Muscle of arm (tissue), 14 donors: ENCODE data around the gene AADACL2. TPM values are rescaled to one million over a fixed set of nuclear protein-coding genes. Genes with fewer than 3 reads are reported as not detected.

Experiments used
- DNase-seq: peaks from one replicate; pipeline ENCODE4 v3.0.0-alpha.2; 2013
- long read RNA-seq, 11 donors: transcript quantifications; one replicate each; lab custom pipeline, GENCODE V29; 2026
- polyA plus RNA-seq, 12 donors: library from polyadenylated mRNA; unstranded; fragments of 120-200 nt; gene quantifications; one replicate each; pipeline ENCODE4 v1.2.1, GENCODE V29; 2013; ENCODE audit not compliant: insufficient read length in 12 of 12

Gene AADACL2, protein sequence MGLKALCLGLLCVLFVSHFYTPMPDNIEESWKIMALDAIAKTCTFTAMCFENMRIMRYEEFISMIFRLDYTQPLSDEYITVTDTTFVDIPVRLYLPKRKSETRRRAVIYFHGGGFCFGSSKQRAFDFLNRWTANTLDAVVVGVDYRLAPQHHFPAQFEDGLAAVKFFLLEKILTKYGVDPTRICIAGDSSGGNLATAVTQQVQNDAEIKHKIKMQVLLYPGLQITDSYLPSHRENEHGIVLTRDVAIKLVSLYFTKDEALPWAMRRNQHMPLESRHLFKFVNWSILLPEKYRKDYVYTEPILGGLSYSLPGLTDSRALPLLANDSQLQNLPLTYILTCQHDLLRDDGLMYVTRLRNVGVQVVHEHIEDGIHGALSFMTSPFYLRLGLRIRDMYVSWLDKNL
- polyA plus RNA-seq = 10 to 100 TPM in 1 of 12 donors, 1 to 10 TPM in 2, not detected in 9; 3.3 to 14.0 (median 5.3) TPM
- long read RNA-seq, donor 1 = 0 reads
- long read RNA-seq, donor 2 = 0 reads
- long read RNA-seq, donor 3 = 0 reads
- long read RNA-seq, donor 4 = 0 reads
- long read RNA-seq, donor 5 = 0 reads
- long read RNA-seq, donor 6 = 0 reads
- long read RNA-seq, donor 7 = 0 reads
- long read RNA-seq, donor 8 = 0 reads
- long read RNA-seq, donor 9 = 0 reads
- long read RNA-seq, donor 10 = 0 reads
- long read RNA-seq, donor 11 = 0 reads

- DNase-seq = no peak
Observed at GRCh38 chr3:151733613-151734012, at the start of gene AADACL2. TSS of gene AADACL2 (plus strand) at chr3:151733927. CDS start at chr3:151734036, 109 bp downstream.

- no peak for DNase-seq
Observed at GRCh38 chr3:151684094-151684493, 49.6 kb upstream of the AADACL2 start.

GRCh38 chr3:151686257-151686656, 47.5 kb upstream of the AADACL2 start:
- DNase-seq = no peak

GRCh38 chr3:151687076-151687475, 46.7 kb upstream of the AADACL2 start:
- peak; percentile 65 for DNase-seq

DNA sequence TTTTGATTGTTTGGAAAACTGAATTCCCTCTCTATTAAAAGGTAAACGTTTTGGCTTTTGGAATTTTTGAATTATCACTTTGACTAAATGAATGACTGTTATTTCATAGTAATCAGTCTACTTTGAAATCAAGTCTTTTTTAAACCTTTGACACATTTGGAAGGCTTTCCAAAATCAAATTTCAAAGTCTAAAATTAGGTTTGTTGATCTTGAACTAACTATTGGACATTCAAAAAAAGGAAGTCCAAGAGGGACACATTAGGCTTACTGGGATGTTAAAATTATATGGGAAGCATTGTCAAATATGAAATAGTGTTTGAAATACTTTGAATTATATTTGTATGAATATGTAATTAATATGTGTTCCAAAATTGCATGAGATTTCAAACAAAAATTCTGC, 45.2 kb upstream of the AADACL2 start:
- DNase-seq = no peak

- DNase-seq = no peak
Observed at GRCh38 chr3:151690645-151691044, 43.1 kb upstream of the AADACL2 start.

- DNase-seq = no peak
Observed at GRCh38 chr3:151697496-151697895, 36.2 kb upstream of the AADACL2 start.

GRCh38 chr3:151707216-151707615, 26.5 kb upstream of the AADACL2 start:
- no peak for DNase-seq

DNA sequence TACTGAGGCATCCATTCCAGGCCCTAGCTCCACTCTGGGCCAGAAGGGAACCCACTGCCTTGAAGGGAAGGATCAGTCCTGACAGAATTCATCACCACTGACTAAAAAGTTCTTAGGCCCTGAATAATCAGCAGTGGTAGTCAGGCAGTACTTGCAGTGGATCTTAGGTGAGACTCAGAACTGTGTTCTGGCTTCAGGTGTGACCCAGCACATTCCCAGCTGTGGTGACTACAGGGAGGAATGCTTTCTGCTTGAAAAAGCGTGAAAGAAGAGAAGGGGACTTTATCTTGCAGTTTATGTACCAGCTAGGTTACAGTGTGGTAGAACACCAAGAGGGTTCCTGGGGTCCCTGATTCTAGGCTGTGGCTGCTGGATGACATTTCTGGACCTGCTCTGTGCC, 24.9 kb upstream of the AADACL2 start:
- no peak for DNase-seq

GRCh38 chr3:151709847-151710246, 23.9 kb upstream of the AADACL2 start:
- no peak for DNase-seq

GRCh38 chr3:151721294-151721693, 12.4 kb upstream of the AADACL2 start:
- no peak for DNase-seq

GRCh38 chr3:151722856-151723255, 10.9 kb upstream of the AADACL2 start:
- no peak for DNase-seq

DNA sequence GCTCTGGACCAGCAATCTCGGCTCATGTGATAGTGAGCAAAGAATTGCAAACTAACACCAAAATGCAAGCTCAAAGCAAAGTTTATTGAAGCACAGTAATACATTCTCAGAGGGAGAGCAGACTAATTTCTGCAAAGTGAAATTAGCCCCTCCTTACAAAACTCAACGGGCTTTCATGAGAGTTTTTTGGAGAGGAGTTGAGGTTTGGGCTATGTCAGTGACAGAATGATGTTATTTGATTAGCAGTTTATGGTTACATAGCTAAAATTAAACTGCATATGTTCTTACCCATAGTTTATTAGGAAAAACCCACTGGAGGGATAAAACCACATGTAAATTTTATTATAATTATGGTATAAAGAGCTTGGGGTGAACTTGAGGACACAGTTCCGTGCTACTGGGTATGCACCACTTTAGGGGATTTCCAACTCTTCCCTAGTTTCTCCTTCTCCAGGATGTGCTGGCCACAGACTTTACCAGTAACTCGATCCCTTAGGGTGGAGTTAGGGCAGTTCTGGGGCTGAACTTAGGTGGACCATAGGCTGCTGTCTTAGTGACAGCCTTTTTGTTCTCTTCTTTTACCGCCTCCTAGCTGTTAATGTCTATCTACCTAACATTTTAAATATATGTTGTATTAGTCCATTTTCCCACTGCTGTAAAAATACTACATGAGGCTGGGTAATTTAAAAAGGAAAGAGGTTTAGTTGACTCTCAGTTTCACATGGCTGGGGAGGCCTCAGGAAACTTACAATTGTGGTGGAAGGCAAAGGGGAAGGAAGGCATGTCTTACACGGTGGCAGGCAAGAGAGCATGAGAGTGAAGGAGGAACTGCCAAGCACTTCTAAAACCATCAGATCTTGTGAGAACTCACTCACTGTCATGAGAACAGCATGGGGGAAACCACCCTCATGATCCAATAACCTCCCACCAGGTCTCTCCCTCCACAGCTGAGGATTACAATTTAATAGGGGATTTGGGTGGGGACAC, 8.9 kb upstream of the AADACL2 start:
- DNase-seq = no peak

DNA sequence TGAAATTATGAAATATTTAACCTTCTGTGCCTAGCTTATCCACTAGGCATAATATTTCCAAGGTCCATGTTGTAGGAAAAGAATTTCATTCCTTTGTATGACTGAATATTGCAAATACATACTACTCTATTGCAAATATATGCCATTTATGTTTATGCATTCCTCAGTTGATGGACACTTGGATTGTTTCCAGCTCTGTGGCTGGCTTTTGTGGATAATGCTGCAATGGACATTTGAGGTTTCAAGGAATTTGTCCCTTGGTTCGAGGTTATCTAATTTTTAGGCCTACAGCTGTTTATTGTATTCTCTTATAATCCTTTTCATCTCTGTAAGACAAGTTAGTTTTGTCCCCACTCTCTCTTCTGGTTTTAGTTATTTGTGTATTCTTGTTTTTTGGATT, 7.7 kb upstream of the AADACL2 start:
- no peak for DNase-seq

GRCh38 chr3:151732861-151733260, 866 bp upstream of the AADACL2 start:
- DNase-seq = no peak

DNA sequence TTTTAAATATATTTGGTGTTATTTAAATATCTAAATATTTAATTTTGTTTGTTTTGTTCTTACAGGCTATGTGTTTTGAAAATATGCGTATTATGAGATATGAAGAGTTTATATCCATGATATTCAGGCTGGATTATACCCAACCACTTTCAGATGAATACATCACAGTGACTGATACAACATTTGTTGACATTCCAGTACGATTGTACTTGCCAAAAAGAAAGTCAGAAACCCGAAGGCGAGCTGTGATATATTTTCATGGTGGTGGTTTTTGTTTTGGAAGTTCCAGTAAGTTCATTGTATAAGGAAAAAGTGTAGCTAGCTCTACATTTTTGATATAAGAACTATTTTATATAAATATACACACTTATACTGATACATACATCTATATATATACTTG, 6.9 kb downstream of the AADACL2 start:
- DNase-seq = no peak

- no peak for DNase-seq
Observed at GRCh38 chr3:151743855-151744254, 10.1 kb downstream of the AADACL2 start.

DNA sequence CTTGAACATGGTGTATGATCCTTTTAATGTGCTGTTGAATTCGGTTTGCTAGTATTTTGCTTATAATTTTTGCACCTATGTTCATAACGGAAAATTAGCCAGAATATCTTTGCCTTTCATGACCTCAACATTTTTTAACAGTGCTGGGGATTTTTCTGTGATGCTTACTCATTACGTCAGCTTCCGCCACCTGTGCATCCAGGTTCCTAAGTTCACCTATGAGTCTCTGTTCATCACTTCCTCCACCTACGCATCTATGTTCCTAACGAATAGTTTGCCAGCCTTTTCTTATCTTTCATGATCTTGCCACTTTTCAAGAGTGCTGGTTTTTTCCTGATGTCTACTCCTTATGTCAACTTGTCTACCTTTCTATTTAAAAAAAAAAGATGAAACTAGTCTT, 16.5 kb downstream of the AADACL2 start:
- DNase-seq = no peak

DNA sequence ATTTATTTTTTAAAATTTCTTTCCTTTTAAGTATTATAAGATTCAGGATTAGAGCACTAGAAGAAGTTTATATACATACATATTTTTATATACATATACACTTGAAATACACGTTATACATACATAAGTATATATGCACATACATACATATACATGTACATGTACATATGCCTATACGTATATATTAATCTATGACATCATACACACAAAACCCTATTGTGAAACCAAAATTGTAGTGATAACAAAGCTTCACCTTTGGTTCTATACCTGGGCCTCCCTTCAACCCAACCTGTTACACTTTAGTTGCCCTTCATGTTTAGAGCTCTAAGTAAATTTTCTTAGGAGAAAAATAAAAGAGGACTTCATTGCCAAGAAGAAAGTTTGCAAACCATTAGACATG, 17.0 kb downstream of the AADACL2 start:
- DNase-seq = no peak

DNA sequence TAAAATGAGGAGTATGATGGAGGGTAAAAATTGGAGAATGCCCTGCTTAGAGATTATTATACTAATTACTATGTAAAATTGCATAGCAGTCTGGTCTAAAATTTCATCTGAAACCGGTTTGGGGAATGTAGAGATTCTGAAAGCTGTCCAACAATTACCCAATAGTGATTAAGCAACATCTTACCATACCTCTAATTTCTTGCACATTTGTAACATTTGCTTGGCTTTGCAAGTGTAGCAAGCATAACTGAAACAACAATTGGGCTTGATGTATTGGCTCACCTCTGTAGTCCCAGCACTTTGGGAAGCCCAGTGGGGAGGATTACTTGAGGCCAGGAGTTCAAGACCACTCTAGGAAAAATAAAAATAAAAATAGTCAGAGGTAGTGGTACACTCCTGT, 17.4 kb downstream of the AADACL2 start:
- no peak for DNase-seq

DNA sequence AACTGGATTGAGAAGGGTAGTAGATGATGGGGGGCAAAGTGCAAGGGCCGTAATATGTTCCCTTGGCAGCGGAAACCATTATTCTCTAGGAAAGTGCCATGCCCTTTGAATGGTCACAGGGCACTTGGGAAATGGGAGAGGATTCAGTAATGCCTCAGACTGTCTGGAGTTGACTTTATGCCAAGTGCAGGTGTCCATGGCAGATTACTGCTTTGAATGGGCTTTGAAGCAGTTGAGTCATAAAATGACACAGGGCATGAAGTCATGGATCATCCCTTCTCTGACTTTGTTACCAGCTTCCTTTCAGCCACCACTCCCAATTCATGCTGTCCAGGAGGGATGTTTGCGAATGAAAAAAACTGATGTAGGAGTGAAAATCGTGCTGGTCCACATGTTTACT, 20.1 kb downstream of the AADACL2 start:
- no peak for DNase-seq

DNA sequence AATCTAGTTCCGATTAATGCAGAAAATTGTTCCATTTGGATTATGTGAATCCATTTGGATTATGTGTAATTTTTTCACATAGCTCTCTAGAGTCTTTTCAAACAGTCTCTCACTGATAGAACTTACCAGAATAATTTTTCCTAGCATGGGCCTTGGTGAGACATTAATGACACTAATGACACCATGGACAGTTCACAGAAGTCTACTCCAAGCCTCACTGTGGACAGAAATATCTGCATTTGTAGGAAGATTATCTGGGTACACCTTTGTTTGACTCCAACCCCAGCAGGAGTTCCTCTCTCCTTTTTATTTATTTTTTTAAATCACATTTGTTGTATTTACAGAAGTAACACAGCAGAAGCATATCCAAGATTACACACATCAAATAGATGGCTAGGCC, 27.9 kb downstream of the AADACL2 start:
- DNase-seq = no peak
